ENCODE results near the gene GANC. TPM values are rescaled to one million over a fixed set of nuclear protein-coding genes. Genes with fewer than 3 reads are reported as not detected.
"Not testable (repeated sequence)": the region's sequence is repeated elsewhere in the genome, so short reads cannot be mapped to it uniquely, and the experiment has no call there.

Gene GANC
- total RNA-seq, 1 donor from 2014 or later: 14.2 TPM

DNA sequence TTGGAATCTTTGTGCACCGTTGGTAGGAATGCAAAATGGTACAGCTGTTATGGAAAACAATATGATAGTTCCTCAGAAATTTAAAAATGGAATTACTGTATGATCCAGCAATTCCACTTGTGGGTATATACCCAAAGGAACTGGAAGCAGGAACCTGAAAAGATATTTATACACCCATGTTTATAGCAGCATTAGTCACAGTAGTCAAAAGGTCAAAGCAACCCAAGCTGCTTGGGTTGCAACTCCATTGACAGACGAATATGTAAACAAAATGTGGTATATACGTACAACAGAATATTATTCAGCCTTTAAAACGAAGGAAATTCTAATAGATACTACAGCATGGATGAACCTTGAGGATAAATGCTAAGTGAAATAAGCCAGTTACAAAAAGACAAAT, 51.3 kb downstream of the GANC start:
- H3K36me3 ChIP-seq (ENCODE audit: control insufficient read depth, insufficient read depth, low read length): no peaks in the 10 kb centered on the region
- no peak overlapping the region for H3K4me3 ChIP-seq (ENCODE audit: low read depth, low read length)
- TF ChIP-seq CTCF (IDR thresholded peaks at IDR 0.05; ENCODE audit: insufficient read depth, low read length, poor library complexity, severe bottlenecking): no peak
- no peaks in the 10 kb centered on the region for H3K27me3 ChIP-seq (ENCODE audit: control insufficient read depth, insufficient read depth, low read length)
- no peak for DNase-seq (ENCODE audit: low read depth)

DNA sequence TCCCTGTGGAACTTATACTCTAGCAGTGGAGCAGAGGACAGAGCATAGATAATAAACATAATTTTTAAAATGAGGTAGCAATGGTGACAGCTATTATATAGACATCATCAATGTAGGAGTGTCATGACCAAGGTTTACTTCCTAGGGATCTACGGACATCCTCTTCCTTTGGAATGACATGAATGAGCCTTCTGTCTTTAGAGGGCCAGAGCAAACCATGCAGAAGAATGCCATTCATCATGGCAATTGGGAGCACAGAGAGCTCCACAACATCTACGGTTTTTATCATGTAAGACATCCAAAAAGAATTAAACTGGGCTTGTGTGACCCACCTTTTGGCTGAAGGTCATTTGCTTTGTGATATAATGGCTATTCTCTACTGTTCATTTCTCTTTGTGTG, 56.2 kb downstream of the GANC start:
- Histone ChIP-seq H3K27me3 (ENCODE audit: control insufficient read depth, insufficient read depth, low read length) (no peaks in the 10 kb centered on the region), H3K36me3 (ENCODE audit: control insufficient read depth, insufficient read depth, low read length) (no peaks in the 10 kb centered on the region), H3K4me3 (ENCODE audit: low read depth, low read length) (no peak overlapping the region)
- no peak for DNase-seq (ENCODE audit: low read depth)
- TF ChIP-seq CTCF (IDR thresholded peaks at IDR 0.05; ENCODE audit: insufficient read depth, low read length, poor library complexity, severe bottlenecking): no peak

- Histone ChIP-seq H3K4me3 (ENCODE audit: low read depth, low read length) (no peak overlapping the region), H3K36me3 (ENCODE audit: control insufficient read depth, insufficient read depth, low read length) (no peaks in the 10 kb centered on the region), H3K27me3 (ENCODE audit: control insufficient read depth, insufficient read depth, low read length) (no peaks in the 10 kb centered on the region)
- no peak for DNase-seq (ENCODE audit: low read depth)
- no peak for TF ChIP-seq CTCF (IDR thresholded peaks at IDR 0.05; ENCODE audit: insufficient read depth, low read length, poor library complexity, severe bottlenecking)
Measured at GRCh38 chr15:42329992-42330391, 57.0 kb downstream of the GANC start.

- H3K4me3 ChIP-seq (ENCODE audit: low read depth, low read length): no peak overlapping the region
- H3K27me3 ChIP-seq (ENCODE audit: control insufficient read depth, insufficient read depth, low read length): no peaks in the 10 kb centered on the region
- TF ChIP-seq CTCF (IDR thresholded peaks at IDR 0.05; ENCODE audit: insufficient read depth, low read length, poor library complexity, severe bottlenecking): no peak
- H3K36me3 ChIP-seq (ENCODE audit: control insufficient read depth, insufficient read depth, low read length): no peaks in the 10 kb centered on the region
- DNase-seq (ENCODE audit: low read depth): no peak
Measured at GRCh38 chr15:42331235-42331634, 58.2 kb downstream of the GANC start.

DNA sequence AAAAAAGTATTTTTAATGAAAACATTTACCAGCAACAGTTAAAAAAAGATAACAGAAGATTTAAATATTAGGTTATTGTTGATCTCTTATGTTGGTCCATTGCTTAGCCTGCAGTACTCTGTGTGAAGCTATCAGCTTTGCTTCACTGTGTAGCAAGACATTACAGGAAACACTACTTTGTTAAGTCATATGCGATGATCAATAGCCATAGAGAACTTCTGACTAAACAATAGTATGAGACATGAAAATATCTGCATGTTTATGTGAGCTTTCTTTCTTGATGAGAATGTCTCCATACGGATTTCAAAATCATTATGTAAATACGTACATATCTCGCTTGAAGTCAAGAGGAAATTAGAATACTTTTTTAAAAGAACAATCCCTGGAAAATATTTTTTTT, 59.3 kb downstream of the GANC start:
- DNase-seq (ENCODE audit: low read depth): no peak
- H3K36me3 ChIP-seq (ENCODE audit: control insufficient read depth, insufficient read depth, low read length): no peaks in the 10 kb centered on the region
- TF ChIP-seq CTCF (IDR thresholded peaks at IDR 0.05; ENCODE audit: insufficient read depth, low read length, poor library complexity, severe bottlenecking): no peak
- H3K27me3 ChIP-seq (ENCODE audit: control insufficient read depth, insufficient read depth, low read length): no peaks in the 10 kb centered on the region
- H3K4me3 ChIP-seq (ENCODE audit: low read depth, low read length): no peak overlapping the region

GRCh38 chr15:42335074-42335473, 62.1 kb downstream of the GANC start:
- no peak overlapping the region for H3K4me3 ChIP-seq (ENCODE audit: low read depth, low read length)
- no peaks in the 10 kb centered on the region for H3K27me3 ChIP-seq (ENCODE audit: control insufficient read depth, insufficient read depth, low read length)
- DNase-seq (ENCODE audit: low read depth): no peak
- no peak for TF ChIP-seq CTCF (IDR thresholded peaks at IDR 0.05; ENCODE audit: insufficient read depth, low read length, poor library complexity, severe bottlenecking)
- no peaks in the 10 kb centered on the region for H3K36me3 ChIP-seq (ENCODE audit: control insufficient read depth, insufficient read depth, low read length)

- DNase-seq (ENCODE audit: low read depth); H3K27me3 ChIP-seq (ENCODE audit: control insufficient read depth, insufficient read depth, low read length); H3K36me3 ChIP-seq (ENCODE audit: control insufficient read depth, insufficient read depth, low read length); H3K4me3 ChIP-seq (ENCODE audit: low read depth, low read length): not testable (repeated sequence)
Measured at GRCh38 chr15:42336650-42337049, 63.6 kb downstream of the GANC start.

GRCh38 chr15:42337104-42337503, 64.1 kb downstream of the GANC start:
- not testable (repeated sequence) for DNase-seq (ENCODE audit: low read depth); H3K27me3 ChIP-seq (ENCODE audit: control insufficient read depth, insufficient read depth, low read length); H3K4me3 ChIP-seq (ENCODE audit: low read depth, low read length); H3K36me3 ChIP-seq (ENCODE audit: control insufficient read depth, insufficient read depth, low read length)

Measured in kidney epithelial cell (primary cell).